GM19043 (cell line): ENCODE data around the gene YWHAH.

ENCODE experiments used
- ATAC-seq: cut with Tn5 transposase; IDR thresholded peaks from one replicate; pipeline ENCODE4 v1.9.1; 2021; ENCODE audit warnings: low read depth; ENCODE audit not compliant: unreplicated experiment

The YWHAH gene

DNA sequence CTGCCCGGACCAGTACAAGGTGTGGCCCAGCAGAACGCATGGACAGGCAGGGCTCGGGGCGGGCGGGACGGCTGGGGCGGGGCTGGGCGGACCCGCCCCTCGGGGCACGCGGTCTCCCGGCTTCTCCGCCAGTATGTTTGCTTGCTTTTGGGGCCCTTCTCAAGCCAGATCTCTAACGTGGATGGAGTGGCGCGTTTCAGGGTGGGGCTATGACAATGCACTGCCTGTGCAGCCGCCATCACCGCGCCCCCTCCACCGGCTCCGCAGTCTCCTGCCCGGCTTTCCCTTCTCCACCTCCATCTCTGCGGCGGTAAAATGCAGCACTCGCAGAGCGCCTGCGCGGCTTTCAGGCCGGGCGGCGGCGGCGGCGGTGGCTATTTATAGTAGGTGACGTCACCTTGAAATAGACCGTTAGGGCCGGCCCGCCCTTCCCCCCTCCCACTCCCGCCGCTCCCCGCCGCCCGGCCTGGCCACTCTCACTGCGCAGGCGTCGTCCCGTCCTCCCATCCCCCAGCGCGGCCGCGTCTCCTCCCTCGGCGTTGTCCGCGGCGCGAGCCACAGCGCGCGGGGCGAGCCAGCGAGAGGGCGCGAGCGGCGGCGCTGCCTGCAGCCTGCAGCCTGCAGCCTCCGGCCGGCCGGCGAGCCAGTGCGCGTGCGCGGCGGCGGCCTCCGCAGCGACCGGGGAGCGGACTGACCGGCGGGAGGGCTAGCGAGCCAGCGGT lies at the start of gene YWHAH:
TSS of gene YWHAH (plus strand) at position 558 of the 722 bp plus-strand sequence. CDS start 199 bp downstream, outside the sequence.
- ATAC-seq: peak; percentile 58

- no peak for ATAC-seq
These were observed 48.8 kb upstream of the YWHAH start for GRCh38 chr22:31895411-31896123.

DNA sequence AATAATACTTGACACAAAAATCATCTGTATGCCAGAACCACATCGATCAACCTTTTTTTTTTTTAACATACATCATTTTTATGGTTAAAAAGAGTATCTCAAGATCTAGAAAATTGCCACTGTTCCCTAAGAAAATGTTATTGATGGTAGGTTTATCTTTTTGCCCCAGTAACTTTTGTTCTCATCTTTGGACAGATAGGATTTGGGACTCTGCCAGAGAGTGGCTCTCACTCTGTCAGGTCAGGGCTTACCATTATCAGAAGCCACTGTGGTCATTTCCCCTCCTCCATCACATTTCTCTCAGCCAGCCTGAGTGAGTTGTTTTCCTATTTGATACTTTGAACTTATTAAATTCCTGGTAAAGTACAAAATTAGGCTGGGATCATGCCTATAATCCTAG lies 47.9 kb upstream of the YWHAH start:
- ATAC-seq: no peak

DNA sequence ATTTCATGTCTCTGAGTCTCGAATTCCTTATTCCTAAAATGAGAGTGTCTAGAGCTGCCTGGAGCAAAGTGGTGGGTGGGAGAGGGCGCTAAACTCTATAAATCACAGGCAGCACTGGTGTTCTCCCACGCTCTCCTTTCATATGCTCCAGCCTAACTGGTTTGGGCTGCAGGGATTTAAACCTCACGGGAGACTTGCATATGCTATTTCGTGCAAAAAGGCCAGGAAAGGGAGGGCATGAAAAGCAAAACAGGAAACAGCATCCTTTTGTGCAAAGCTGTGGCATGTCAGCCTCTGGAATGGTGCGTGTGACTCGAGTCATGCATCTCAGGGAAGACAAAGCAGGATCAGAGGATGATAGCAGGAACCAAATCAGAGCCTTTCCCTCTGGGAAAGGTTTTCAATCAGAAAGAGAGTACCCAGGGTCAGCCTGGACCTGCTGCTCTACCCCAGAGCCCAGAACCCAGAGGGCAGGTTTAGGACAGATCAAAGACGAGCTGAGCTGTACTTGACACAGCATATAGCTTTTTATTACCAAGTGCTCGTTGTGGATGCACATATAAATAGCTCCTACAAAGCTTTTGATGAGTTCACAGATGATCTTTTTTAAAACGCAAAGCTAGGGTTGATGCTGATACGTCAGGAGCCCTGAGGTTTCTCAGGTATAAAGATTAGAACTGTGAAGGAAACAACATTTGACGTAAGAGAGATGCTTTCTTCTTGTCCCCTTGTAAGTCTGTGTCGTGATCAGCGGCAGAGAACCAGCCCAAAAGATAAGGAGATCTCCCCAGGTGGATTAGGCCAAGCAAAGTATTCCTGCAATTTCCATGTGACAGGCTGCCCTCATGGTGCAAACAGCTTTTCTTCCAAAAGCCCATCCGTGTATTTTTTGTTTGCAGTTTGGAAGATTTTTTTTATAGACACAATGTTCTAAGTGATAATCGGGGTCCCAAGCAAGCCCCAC lies 46.2 kb upstream of the YWHAH start:
- ATAC-seq: no peak

DNA sequence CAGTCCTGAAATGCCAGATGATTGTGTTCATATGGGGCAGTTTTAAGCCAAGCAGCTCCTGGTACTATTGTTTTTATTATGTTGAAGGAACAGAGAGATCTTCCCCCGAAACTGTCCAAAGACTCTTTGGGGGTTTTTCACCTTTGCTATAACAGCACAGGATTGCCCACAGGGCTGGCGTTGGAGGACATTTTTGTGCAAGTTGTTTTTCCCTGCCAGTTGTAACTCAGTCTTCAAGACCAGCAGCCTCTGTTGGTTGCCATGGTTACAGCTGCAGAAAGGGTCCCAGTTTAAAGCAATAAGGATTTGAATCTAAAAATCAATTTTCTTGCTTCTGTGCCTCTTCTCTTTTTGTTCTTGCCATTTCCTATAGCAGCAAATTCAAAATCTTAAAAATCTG lies 45.4 kb upstream of the YWHAH start:
- ATAC-seq: no peak

GRCh38 chr22:31899669-31900068 lies 44.7 kb upstream of the YWHAH start:
- ATAC-seq: no peak

GRCh38 chr22:31901388-31902137 lies 42.8 kb upstream of the YWHAH start:
- no peak for ATAC-seq

DNA sequence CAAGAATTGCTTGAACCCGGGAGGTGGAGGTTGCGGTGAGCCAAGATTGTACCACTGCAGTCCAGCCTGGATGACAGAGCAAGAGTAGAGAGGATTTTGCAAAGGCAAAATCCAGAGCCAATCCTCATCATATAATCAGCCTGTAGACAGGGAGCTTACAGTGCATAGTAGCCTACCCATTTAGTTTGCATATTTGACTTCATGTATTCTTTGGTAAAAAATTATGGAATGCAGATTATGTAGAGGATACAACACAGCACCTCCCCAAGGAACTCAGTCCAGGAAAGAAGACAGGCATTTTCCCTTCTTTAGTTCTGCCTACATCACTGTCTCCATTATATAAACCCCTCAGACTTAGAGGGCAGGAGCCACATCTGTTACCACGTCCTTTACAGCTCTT lies 39.7 kb upstream of the YWHAH start:
- ATAC-seq: no peak

GRCh38 chr22:31905356-31905755 lies 39.0 kb upstream of the YWHAH start:
- ATAC-seq: no peak

DNA sequence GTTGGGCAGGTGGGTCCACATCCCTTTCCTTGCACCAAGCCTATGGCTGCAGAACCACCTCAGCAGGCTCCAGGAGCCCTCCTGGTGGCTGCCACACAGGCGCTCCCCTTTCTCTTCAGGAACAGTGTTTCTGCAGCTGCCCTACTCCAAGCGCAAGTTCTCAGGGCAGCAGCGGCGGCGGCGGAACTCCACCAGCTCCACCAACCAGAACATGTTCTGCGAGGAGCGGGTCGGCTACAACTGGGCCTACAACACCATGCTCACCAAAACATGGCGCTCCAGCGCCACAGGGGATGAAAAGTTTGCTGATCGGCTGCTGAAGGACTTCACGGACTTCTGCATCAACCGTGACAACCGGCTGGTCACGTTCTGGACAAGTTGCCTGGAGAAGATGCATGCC lies 38.2 kb upstream of the YWHAH start:
- ATAC-seq: no peak

DNA sequence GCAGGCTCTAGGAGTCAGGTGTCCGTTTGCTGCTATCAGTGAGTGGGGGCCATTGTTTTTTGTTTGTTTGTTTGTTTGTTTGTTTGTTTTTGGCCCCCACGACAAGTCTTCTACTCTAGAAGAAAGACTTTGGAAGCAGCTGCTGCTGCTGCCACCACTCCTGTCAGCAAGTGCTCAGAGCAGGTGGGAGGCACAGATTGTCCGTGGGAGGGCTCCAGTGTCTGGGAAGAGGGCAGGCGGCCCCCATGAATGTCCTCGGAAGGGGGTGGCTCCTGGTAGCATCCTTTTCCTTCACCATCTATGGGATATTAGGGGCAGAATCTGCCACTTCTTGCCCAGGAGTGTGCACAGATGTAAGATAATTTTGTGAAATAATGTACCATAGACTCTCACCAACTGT lies 37.8 kb upstream of the YWHAH start:
- ATAC-seq: no peak

GRCh38 chr22:31909977-31910376 lies 34.4 kb upstream of the YWHAH start:
- no peak for ATAC-seq

DNA sequence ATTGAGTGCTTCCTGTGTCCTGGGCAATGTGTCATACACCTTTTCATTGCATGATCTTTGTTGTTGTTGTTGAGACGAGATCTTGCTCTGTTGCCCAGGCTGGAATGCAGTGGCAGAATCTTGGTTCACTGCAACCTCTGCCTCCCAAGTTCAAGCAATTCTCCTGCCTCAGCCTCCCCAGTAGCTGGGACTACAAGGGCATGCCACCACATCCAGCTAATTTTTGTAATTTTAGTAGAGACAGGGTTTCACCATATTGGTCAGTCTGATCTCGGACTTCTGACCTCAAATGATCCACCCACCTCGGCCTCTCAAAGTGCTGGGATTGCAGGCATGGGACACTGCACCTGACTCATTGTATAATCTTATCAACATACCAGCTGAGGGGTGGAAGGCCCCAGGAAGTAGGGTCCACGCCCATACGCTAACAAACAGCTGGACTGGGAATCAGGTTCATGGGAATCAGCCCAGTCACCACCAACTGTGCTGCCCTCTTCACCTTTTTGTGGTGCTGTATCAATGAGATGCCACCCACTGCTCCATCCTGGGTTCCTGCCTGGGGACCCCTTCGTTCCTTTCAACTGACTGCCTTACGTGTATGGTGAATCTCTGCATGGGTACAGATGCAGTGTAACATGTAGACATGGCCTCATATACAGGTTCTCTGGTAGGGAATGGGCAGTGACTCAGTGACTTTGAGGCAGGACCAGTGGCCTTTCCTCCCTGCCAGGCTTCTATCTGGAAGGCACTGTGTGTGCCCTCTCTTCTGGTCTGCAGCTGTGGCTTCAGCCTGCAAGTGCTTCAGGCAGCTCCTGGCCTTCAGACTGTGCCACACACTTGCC lies 32.5 kb upstream of the YWHAH start:
- ATAC-seq: no peak

DNA sequence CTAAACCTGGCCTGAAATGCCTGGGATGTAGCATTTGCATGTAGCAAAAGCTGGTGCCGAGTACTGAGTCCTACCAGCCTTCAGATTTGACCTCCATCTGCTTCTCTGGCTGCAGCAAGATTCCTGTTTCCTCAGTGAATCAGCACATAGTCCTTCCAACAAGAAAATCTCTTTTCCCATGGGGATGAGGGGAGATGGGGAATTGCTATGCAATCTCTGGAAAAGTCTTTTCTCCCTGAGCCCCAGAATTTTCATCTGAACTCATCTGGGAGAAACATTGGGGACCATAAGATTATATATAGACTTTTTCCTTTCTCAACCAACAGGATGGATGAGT lies 32.0 kb upstream of the YWHAH start:
- ATAC-seq: no peak

DNA sequence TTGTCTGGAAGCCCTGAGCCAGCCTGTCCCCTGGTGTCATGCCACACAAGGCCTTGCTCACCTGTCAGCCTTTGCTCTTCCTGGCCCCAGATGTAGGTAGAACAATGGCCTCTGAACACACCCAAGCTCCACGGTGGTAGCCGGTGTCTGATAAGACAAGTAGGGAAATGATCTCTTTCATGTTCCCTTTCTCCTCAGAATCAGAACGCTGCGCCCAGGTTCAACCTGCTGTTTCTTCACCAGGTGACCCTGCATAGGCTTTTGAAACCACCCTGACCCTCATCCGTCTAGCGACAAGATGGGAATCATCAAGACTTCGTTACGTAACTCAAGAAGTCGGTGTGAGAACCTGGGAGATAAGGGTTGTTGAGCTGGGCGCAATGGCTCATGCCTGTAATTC lies 28.7 kb upstream of the YWHAH start:
- ATAC-seq: no peak

- peak; percentile 47 for ATAC-seq
These were observed 27.0 kb upstream of the YWHAH start for GRCh38 chr22:31917227-31917921.

DNA sequence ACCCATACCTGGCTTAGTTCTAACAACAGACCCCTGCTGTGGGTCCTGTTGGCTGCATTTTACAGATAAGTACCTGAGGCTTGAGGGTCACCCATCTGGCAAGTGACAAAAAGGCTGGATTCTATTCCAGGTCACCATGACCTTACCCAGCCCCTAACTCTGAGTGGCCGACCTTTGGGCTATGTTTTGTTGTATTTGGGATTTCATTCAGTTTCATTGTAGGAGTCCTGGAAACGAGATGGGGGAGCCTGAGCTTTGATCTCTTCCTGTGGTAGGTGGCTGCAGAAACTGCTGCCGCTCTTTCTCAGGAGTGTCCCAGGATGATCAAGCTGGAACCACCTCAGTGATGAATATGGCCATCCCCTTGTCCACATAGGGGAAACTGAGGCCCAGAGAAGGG lies 24.6 kb upstream of the YWHAH start:
- no peak for ATAC-seq

- ATAC-seq: no peak
These were observed 24.0 kb upstream of the YWHAH start for GRCh38 chr22:31920306-31920705.

DNA sequence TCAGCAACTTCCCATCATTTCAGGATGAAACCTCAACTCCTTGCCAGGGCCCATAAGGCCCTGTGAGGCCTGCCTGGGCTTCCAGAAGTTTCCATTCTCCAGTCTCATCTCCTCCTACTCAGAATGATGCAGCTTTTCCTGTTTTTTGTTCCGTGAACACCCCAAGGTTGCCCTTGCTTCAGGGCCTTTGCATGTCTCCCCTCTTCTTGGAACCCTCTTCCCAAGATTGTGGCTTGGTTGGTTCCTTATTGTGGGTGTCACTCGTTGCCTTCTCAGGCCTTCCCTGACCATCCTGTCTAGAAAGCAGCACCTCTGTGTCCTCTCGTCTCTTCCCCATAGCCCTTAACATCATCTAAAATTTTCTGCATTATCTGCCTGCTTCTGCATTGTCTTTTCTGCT lies 23.2 kb upstream of the YWHAH start:
- no peak for ATAC-seq
